A549 treated with AZD9567 at 1 μM for 4 hours (cell line): ENCODE measurements around the gene CAMP. TPM values are rescaled to one million over a fixed set of nuclear protein-coding genes. Genes with fewer than 3 reads are reported as not detected.

ENCODE experiments used
- total RNA-seq: library from RNA; stranded (reverse); fragments of 200-300 nt; extraction: Qiagen RNA extraction; gene quantifications from 5 replicates; pipeline ENCODE4 v1.2.3, GENCODE V29; 2022; ENCODE audit not compliant: insufficient read depth

Gene CAMP
- 0.15 TPM in 1 of 5 replicates, not detected in the others for total RNA-seq

GRCh38 chr3:48222616-48223513 is at the start of gene CAMP:
CAMP (plus strand) TSS chr3:48223495; CDS start chr3:48223512, 17 bp downstream.

GRCh38 chr3:48188266-48189201 is 34.8 kb upstream of the CAMP start, which contains the start of gene CDC25A:
CDC25A (minus strand) TSS chr3:48188417; CDS start chr3:48187947, 470 bp downstream.

Other genes starting within 250 kb of the CAMP start
- 92.8 to 102 TPM (median 98.0 TPM) in 5 replicates for gene MAP4, start 207.1 kb upstream of the CAMP start, total RNA-seq
- 8.6 to 11.4 TPM (median 10.4 TPM) in 5 replicates for gene CDC25A, start 35.1 kb upstream of the CAMP start, total RNA-seq
- gene ZNF589, start 17.6 kb downstream of the CAMP start, total RNA-seq = 2.5 to 7.7 TPM (median 2.7 TPM) in 5 replicates
- 18.5 to 21.9 TPM (median 19.8 TPM) in 5 replicates for gene NME6, start 77.9 kb downstream of the CAMP start, total RNA-seq
- not detected in 5 replicates for gene SPINK8, start 110.2 kb downstream of the CAMP start, total RNA-seq
- gene FBXW12, start 148.7 kb downstream of the CAMP start, total RNA-seq = not detected in 5 replicates
- gene PLXNB1, start 206.6 kb downstream of the CAMP start, total RNA-seq = 13.6 to 22.0 TPM (median 16.2 TPM) in 5 replicates
- gene CCDC51, start 216.6 kb downstream of the CAMP start, total RNA-seq = 24.0 to 33.2 TPM (median 26.9 TPM) in 5 replicates
- 283 to 301 TPM (median 288 TPM) in 5 replicates for gene TMA7, start 216.8 kb downstream of the CAMP start, total RNA-seq
- gene ATRIP, start 223.2 kb downstream of the CAMP start, total RNA-seq = 10.4 to 11.7 TPM (median 10.9 TPM) in 5 replicates